ENCODE measurements around the gene ANKMY1. TPM values are rescaled to one million over a fixed set of nuclear protein-coding genes. Genes with fewer than 3 reads are reported as not detected.

ANKMY1 gene
- total RNA-seq, 1 donor, result 5.2 TPM

DNA sequence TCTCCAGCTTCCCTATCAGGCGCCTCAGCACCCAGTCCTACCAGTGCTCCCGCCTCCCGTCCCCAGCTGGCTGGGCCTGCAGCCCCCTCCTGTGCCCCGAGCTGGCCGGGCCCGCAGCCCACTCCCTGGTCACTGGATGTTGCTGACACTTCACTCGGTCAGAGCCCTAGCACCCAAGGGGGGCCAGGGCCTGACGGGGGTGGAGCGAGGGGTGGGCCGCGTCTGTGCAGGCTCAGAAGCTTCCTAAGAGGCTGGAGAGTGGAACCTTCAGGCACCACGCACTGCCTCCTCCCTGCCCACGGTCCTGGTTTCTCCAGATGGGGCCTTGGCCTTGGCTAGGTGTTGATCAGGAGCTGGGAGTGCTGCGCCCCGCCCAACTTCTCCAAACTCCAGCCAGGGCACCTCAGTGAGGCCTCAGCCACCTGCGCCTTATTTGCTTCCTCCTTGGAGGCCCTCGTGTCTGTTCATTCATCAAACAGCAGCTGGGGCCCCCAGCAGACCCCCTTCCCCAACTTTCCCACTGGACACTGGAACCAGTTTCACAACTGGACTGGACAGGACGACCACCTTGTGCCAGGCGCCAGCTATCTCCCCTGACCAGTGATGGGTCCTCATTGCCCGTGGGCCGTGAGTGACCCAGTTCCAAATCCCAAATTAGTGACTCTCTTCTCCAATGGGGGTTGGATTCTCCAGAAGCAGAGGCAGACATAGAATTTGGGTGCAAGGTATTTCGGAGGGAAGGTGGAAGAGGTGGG, 45.5 kb upstream of the ANKMY1 start:
- no peak for DNase-seq (ENCODE audit: low read depth)
- TF ChIP-seq, protein P1, sequence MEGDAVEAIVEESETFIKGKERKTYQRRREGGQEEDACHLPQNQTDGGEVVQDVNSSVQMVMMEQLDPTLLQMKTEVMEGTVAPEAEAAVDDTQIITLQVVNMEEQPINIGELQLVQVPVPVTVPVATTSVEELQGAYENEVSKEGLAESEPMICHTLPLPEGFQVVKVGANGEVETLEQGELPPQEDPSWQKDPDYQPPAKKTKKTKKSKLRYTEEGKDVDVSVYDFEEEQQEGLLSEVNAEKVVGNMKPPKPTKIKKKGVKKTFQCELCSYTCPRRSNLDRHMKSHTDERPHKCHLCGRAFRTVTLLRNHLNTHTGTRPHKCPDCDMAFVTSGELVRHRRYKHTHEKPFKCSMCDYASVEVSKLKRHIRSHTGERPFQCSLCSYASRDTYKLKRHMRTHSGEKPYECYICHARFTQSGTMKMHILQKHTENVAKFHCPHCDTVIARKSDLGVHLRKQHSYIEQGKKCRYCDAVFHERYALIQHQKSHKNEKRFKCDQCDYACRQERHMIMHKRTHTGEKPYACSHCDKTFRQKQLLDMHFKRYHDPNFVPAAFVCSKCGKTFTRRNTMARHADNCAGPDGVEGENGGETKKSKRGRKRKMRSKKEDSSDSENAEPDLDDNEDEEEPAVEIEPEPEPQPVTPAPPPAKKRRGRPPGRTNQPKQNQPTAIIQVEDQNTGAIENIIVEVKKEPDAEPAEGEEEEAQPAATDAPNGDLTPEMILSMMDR (IDR thresholded peaks at IDR 0.05; ENCODE audit: insufficient read depth, low read depth, low read length), result no peak
- H3K4me3 ChIP-seq (ENCODE audit: low read depth, low read length), result no peak overlapping the region

DNA sequence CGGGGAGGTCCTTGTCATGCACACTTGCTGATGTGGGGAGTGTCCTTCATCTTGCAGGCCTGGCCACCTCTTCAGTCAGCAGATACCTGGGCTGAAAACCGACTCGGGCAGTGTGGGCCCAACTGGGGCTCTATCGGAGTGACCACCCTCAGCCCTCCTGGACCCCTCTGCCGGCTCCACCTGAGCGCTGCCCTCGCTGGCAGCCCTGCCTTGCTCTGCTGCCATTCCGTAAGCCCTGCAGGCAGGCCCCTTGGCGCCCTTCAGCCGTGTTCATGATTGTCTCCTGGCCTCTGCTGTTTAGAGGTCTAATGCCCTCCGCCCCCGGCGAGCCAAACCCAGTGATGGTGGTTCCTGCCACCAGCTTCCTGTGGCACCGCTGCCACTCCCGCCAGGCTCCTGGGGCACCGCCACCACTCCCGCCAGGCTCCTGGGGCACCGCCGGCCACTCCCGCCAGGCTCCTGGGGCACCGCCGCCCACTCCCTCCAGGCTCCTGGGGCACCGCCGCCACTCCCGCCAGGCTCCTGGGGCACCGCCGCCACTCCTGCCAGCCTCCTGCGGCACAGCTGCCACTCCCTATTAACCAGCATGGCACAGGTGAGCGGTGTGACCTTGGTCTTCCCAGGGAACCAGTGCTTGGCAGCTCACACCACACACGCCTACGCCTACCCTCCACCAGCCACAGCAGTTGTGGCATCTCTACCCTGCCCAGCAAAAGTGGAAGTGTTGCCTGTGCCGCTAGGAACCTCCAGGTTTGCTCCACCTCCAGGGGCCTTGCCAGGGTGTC, 44.7 kb upstream of the ANKMY1 start:
- H3K4me3 ChIP-seq (ENCODE audit: low read depth, low read length), result no peak overlapping the region
- TF ChIP-seq, protein P1 (IDR thresholded peaks at IDR 0.05; ENCODE audit: insufficient read depth, low read depth, low read length), result no peak
- no peak for DNase-seq (ENCODE audit: low read depth)

DNA sequence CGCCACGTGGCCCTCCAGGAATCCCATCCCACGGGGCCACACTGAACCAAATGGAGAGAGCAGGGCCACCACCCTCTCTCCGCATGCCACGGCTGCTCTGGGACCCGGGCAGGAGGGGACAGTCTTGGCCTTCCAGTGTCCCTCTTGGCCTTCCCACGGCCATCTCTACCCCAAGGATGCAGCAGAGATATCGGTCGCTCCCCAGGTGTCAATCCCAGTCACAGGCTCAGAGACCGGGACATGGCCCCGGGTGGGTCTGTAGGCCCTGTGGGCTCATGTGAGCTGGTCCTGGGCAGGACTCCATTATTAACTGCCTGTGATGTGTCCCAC, 44.0 kb upstream of the ANKMY1 start:
- no peak overlapping the region for H3K4me3 ChIP-seq (ENCODE audit: low read depth, low read length)
- TF ChIP-seq, protein P1 (IDR thresholded peaks at IDR 0.05; ENCODE audit: insufficient read depth, low read depth, low read length), result no peak
- no peak for DNase-seq (ENCODE audit: low read depth)

DNA sequence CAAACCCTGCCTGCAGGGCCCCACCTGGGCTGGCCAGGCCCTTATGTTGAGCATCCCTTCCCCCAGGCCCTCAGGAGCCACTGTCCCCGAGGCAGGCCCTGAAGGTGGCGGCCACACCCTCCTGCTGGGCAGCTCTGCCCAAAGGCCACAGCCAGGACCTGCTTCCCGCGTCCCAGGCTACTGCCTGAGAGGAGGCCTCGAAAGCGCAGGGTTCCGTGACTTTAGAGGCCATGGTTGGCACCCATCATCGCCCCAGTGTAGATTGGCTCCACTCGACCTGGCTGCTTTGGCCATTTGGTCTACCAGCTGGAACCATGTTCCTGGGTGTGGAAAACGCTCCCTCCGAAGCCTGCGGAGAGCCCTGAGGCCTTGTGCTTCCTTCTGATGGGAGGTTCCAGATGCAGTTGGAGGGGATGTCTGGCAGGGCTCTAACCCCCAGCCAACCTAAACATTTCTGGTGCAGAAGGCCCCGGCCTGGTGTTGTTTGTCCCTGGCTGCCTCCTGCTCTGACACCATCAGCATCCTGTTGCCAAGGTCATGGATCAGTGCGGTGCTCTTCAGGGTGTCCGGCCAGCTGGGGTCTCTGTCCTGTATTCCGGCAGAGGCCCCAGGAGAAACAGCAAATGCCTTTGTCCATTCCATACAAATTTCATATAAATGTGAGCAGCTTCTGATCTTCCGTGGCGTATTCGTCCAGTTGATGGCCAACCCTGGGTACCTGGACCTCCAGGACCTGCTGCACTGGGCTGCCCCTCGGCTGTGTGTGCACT, 43.5 kb upstream of the ANKMY1 start:
- TF ChIP-seq, protein P1 (IDR thresholded peaks at IDR 0.05; ENCODE audit: insufficient read depth, low read depth, low read length), result no peak
- no peak overlapping the region for H3K4me3 ChIP-seq (ENCODE audit: low read depth, low read length)
- DNase-seq (ENCODE audit: low read depth), result no peak

DNA sequence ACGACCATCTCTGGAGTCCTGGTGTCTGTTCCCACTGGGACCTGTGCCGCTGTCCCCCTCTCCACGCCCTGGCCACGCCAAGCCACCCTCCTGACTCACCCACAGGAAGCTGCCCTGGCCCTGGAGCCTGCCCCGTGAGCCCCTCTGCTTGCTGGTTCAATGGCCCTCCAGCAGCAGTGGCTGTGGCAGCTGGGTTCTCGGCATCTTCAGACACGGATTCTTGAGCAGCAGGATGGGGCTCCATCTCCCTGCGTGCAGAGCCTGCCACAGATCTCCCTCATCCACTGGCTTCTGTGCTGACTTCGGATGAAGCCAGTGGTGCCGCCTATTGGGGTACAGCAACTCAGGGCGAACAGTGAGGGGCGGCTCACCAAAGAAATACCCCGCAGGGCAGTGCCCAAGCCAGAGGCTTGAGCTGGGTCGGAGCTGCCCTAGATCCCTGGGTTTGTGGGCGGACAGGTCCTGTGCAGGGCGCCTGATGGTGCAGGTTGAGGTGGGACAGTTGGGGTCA, 42.7 kb upstream of the ANKMY1 start:
- no peak for DNase-seq (ENCODE audit: low read depth)
- no peak overlapping the region for H3K4me3 ChIP-seq (ENCODE audit: low read depth, low read length)
- TF ChIP-seq, protein P1 (IDR thresholded peaks at IDR 0.05; ENCODE audit: insufficient read depth, low read depth, low read length), result no peak

DNA sequence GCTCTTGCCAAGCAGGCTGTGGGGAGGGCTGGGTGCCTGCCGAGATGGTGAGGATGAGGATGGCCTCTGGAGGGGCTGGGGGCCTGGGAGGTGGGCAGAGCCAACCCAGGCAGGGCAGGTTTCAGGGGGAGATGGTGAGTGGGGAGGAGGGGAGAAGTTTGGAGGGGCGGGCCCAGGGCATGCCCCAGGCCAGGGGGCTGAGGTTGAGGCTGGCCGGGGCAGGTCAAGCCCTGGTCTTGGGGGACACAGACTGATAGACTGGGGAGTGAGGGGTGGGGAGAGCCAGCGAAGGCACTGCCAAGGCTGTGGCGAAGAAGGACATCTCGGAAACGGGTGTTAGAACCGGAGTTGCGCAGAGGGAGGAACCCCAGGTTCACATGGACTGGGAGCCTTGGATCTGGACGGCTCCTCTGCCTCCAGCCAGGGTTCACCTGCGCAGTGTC, 41.4 kb upstream of the ANKMY1 start:
- TF ChIP-seq, protein P1 (IDR thresholded peaks at IDR 0.05; ENCODE audit: insufficient read depth, low read depth, low read length), result no peak
- H3K4me3 ChIP-seq (ENCODE audit: low read depth, low read length), result no peak overlapping the region
- DNase-seq (ENCODE audit: low read depth), result no peak
